Breast epithelium (tissue), 3 donors: Measurements from ENCODE around the gene POM121L2.

Experiments
- CTCF ChIP-seq, 3 donors: fragments of 450-650 bp; IDR thresholded peaks; one replicate each; pipeline ENCODE4 v1.5.1; 2016 to 2017; ENCODE audit warnings: antibody characterized with exemption in 3 of 3, mild to moderate bottlenecking in 3 of 3, moderate library complexity in 3 of 3
- POLR2A ChIP-seq: fragments of 450-650 bp; IDR thresholded peaks from one replicate; pipeline ENCODE4 v1.6.1; 2016; ENCODE audit warnings: antibody characterized with exemption, mild to moderate bottlenecking, moderate library complexity
- POLR2AphosphoS5 ChIP-seq, 3 donors: sonication (generic); formaldehyde crosslinking; IDR thresholded peaks; one replicate each; pipeline ENCODE4 v1.6.1; 2017; ENCODE audit warnings: antibody characterized with exemption in 3 of 3

GRCh38 chr6:27311806-27312145, 297 bp downstream of the POM121L2 start:
- no peak for TF ChIP-seq CTCF (IDR thresholded peaks at IDR 0.05)
- no peak for TF ChIP-seq POLR2A
- TF ChIP-seq POLR2AphosphoS5 (IDR thresholded peaks at IDR 0.05) = no peak
